GM19372 (cell line): ENCODE data around the gene EIF2B2.

Experiments used
- ATAC-seq: cut with Tn5 transposase; IDR thresholded peaks from one replicate; pipeline ENCODE4 v1.9.1; 2021; ENCODE audit warnings: mild to moderate bottlenecking, low read depth, moderate library complexity; ENCODE audit not compliant: unreplicated experiment

Gene EIF2B2

DNA sequence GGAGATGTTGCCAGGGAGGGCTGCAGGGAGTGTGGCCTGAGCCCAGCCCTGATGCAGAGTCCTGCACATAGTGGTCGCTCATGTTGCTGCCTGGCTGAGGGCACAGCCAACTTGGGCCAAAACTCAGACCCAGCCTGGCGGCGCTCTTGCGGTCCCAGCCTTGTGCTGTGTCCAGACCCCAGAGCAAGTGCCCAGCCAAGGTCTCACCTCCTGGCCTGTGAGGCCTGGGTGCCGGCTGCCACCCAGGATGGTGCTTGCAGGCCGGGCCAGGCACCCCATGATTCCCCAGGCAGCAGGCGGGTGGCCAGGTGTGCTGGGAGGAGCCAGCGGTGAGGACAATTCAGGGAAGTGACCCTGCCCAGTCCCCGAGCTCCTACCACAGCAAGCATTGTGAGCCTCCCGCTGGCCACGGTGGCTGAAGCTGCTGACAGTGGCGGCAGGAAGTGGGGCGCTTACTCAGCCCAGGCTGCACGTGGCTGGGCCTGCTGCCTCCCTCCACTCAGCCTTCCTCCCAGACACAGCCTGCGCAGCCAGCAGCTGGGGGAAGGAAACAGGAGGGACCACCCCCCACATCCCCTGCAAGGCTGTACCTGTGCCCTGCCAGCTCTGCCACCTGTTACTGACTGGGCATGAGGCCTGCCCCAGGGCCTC, 29.6 kb upstream of the EIF2B2 start:
- ATAC-seq, result no peak

DNA sequence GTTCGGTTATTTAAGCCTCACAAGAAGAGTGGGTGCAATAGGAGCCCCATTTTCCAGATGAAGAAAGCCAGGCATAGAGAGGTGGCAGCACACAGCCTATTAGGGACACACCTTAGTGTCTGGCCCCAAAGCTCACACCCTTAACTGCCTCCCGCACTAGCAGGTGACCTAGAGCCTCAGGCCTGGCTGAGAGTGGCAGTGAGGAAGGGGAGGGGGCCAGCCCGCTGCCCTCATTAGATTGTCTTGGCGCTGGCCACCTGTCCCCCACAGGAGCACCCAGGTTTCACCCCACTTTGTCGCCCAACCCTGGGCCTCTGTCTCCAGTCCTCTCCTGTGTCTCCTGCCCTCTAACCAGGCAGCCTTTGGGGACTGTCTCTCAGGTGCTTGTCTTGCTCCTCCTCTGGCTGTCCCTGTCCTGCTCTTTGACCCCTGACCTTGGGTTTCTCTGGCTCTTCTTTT, 28.8 kb upstream of the EIF2B2 start:
- no peak for ATAC-seq

DNA sequence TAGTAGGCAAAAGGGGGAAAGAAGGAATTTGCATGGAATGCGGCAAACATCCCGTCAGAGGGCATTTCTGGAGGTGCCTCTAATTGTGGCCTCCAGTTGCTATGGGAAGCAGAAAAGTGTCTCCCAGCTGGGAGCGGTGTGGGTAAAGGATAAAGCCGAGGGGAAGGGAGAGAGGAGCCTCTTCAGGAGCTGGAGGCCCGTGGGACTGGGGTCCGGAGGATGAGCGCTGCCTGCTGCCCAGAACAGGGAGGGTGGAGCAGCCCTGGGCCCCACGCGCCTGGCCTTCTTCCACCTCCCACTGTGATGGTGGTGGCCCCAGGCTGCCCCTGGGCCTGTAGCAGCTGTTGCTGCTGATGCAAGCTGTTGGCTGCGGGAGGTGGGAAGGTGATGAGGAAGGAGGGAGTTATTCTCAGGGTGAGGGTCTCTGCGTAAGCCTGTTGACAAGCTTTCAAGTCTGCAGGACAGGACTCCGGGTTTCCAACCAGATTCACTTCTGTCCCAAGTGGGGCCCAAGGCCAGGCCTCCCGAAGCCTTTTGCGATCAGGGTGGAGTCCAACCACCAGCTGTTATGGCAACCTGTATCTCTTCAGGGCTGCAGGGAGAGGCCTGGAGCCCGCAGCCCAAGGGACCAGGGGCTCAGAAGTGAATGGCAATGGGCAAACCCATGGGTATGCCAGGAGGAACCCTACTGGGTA, 28.2 kb upstream of the EIF2B2 start:
- ATAC-seq, result no peak

DNA sequence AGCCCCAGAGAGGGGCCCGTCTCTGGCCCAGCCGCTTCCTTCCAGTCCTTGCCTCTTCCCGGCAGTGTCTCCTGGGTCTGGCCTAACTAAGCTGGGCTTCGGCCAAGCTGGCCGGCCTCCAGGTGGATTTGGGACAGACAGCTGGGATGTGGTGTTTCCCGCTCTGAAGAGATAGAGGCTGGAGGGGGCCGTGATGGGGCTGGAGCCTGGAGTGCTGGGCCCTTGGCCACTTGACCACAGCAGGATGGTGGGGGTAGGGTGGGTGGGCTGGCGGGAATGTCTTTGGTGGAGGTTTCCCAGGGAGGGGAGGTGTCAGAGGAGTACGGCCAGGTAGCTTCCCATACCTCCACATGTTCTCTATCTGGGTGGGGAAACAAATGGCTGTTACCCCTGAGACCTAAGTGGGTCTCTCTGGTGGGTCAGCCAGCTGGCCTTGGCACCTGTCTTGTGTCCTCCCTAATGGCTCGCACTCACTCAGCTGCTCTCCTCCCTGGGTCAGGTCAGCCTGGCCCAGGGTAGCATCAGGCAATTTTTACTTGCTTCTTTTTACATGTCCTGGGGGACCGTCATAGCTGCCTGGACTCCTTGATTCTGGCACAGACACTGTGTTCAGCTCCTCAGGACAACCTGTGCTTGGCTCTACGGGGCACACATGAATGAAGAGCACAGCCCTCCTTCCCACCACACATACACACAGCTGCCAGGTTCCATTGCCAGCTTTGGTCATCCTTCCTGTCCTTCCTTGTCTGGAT, 27.5 kb upstream of the EIF2B2 start:
- ATAC-seq, result no peak

DNA sequence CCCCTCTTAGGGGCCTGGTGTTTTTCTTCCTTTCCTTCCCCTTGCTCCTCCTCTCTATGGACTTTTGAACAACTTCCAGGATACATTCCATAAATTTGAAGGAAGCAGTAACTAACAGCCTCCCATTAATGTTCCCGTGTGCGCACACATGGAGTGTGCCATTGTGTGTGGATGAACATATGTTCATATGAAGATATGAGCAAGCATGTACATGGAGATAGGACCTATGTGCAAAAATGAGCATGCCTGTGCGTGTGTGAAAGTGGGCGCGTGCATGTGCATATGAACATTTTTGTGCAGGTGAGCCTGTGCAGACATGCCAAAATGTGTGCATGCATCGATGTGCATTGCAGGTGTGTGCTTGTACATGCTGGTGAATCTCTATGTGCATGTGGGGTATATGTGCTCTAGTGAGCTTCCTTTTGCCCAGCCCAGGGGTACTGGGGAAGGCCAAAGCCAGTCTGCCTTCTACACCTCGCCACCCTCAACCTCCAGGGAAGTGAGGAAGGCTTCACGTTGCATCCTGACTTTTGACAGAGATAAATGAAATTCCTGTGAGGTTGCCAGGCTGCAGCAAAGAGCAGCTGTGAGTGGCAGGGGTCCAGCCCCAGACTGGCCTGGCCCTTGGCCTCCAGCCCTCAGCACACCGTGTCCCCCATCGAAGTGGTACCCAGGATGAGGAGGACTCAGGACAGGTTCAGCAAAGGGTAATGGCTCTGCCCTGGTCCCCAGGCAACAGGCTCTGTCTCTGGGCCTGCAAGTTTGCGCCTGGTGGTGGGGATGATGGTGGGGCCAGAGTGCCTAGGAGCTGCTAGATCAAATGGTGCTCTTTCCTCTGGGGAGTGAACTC, 26.2 kb upstream of the EIF2B2 start:
- ATAC-seq, result no peak

DNA sequence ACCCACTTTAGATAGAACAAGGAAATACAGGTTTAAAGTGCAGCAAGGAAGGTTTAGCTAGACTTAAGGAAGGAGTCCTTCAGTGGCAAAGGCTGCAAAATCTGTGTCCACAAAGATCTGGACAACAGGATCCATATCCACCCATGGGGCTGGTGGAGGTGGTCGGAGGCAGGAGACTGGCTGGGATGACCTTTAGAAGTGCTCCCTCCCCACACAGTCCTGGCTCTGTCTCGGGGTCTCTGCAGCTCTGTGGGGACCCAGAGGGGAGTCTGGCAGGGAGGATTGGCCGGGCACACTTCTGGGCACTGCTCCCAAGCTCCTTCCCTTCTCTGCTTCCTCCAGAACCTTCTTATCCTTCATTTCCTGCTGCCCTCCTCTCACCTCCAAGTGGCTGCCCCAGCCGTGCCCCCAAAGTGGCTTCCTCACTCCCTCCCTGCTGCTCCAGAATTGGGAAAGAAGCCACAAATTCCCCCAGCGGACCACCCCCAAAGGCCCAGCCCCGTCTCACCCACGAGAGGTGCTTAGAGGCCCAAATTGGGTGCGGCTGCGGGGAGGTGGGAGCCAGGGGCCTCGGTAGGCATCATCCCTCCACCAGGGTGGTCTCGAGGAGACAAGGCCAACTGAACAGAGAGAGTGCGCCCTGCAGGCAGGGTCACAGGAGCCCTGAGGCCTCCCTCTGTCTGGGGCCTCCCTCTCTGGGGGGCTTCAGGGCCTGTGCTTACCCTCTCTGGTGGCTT, 25.4 kb upstream of the EIF2B2 start:
- ATAC-seq, result no peak

DNA sequence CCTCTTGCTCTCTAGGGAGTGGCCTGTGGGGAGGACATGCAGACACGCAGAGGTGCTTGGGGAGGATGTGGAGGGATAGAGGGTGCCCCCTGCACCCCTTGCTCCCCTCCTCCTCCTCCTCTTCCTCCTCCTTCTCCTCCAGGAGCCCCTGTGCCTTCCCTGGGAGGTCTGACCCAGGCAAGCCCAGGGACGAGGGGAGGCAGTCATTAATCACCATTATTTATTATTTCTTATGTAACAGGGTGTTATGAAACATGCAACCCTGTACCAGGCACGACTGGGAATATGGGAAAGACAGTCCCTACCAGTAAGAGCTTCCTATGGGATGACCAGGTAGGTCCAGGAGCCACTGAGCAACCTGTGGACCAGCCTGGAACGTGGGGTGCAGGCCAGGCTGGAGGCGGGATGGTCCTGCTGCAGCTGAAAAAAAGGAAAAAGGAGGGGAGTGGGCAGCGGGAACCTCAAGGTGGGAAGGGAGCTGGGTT, 24.8 kb upstream of the EIF2B2 start:
- no peak for ATAC-seq

DNA sequence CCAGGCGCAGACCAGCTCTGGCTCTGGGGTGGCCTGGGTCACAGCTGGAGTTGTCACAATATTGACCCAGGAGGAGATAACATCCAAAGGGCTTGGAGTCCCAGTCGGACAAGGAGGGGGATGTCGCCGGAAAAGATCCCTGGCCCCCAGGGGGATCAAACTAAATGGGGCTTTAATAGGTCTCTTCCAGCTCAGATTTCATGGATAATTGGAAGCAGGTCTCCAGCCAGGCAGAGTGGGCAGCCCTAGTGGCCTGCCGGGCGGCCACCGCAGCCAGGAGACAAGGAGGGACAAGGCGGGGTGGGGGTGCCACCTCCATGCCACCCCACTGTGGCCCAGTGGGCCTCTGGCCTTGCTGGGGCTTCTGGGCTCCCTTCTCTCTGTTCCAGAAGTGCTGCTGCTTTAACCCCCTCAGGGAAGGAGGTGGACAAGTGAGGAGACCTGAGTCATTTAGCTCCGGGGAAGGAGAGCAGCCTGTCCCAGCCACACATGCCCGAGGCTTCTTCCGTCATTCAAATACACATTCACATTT, 24.2 kb upstream of the EIF2B2 start:
- no peak for ATAC-seq

DNA sequence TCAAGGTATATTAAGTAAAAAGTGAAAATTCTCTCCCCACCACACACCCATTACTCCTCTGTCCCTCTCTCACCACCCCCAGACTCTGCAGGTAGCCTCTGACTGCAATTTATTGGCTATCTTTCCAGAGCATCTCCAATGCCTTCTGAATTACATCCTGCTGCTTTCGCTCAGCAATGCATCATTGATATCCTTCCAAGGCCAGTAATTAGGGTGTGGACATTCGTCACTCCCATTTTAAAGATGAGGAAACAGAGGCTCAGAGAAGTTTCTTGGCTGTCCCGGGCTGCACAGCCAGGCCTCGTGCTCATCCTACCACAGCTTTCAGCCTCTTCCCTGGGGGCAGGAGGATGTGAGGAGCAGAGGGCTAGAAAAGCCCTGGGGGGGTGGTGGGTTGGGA, 23.7 kb upstream of the EIF2B2 start:
- ATAC-seq, result no peak

DNA sequence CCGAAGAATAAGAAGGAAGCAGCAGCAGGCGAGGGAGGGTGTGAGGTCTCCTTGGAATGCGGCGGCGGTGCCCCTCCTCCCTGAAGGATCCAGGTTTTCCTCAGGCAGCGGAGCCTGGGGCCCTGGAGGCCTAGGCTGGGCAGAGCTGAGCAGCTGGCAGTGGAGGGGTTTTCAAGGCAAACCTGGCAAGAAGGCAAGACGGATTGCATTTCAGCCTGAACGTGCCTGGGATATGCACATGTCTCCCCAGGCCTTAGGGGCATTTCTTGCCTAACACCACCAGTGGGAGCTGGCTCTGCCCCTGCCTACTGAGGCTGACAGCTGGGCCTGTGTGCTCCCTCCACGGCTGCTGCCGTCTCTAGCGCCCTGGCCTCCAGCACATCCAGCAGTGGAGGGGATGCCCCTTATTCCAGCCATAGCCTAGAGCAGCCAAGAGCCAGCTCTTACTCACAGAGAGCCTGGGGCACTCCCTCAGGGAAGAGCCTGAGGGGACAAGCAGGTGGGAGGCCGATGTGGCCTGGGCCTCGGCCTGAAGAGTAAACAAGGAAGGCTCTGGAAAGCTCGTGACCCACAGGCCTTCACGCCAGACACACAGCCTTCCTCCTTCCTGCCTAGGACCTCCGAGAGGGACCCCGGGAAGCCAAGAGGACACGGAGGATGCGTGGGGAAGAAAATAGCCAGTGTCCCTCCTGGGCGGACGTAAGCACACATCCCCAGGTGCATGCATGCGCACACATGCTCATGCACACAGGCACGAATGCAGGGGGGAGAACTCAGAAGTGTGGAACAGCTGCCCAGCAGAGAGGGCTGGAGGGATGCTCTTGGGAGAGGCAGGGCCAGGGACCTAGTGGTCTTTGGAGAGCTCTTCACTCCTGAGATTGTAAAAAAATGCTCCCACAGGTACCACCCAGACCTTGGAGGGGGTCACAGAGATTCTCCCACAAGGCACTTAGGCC, 23.0 kb upstream of the EIF2B2 start:
- ATAC-seq, result no peak

DNA sequence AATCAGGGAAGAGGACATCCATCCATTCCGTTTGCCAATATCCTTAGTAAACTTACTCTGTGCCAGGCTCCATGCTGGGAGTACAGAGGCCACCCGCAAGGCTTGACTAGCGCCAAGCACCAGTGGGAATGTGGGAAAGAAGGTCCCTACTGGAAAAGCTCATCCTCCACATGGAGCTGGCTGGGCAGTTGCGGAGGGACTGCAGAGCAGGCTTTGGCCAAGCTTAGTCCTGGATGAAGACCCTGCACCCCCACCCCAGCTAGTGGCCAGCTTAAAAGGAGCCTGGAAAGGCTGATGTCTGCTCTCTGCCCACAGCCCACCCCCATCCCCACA, 22.4 kb upstream of the EIF2B2 start:
- ATAC-seq, result no peak

DNA sequence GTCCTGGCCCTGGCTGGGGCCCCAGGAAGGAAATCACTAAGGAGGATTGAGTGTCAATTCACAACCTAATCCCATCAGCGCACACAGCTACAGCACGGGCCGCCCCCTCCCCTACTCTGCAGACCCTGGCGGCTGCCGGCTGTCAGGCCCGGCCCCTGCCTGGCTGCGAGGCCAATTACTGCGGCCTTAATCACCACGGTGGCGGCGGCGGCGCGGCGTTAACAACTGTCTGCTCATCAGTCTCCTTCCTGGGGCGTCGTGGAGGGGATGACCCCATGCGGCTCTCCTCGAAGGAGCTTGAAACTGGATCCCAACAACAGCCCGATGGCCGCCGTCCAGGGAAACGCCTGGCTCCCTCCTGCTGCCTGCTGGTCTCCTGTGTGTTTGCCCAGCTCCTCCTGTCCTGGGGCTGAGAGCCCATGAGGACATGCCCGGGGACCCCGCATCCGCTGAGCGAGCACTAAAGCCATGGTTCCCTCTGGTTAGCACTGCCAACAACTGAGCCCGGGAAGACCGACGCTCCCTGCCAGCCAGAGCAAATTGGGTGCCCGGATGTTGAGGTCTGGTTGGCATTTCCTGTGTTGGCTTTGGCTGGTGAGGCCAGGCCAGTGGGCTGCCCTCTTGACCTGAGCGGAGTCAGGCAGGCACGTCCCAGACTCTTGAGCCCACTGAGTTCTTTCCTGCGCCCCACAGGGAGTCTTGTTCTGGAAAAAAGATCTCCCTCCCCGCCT, 21.8 kb upstream of the EIF2B2 start:
- ATAC-seq, result no peak

DNA sequence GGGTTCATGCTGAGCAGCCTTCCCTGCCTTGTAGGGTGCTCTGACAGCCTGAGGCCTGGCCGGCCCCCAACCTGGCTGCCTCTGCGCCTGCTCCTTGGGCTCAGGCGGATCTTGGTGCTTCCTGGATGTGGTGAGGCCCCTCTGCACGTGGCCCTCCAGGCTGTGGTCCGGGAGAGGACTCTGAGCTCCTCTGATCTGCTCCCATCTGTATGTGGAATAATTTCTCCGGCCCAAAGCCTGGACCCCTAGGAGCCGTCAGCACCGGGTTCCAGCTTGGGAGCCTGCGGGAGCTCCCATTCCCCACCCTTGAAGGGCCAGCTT, 21.3 kb upstream of the EIF2B2 start:
- no peak for ATAC-seq

DNA sequence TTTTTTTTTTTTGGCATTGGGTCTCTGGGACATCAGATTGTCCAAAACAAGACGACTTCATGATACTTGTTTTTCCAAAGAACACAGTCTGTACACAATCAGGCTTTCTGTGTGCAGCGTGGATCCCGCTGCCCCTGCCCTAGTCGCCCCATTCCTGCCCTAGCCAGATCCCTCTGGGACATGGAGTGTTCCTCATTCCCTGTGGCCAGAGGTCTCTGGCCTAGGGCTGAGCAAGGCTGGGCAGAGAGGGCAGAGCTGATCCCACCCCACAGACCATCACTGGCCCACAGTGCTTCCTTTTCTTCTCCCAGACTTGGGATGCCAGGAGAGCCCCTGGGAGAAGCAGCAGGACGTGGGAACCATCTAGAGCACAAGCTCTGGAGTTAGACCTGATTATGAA, 20.9 kb upstream of the EIF2B2 start:
- no peak for ATAC-seq

DNA sequence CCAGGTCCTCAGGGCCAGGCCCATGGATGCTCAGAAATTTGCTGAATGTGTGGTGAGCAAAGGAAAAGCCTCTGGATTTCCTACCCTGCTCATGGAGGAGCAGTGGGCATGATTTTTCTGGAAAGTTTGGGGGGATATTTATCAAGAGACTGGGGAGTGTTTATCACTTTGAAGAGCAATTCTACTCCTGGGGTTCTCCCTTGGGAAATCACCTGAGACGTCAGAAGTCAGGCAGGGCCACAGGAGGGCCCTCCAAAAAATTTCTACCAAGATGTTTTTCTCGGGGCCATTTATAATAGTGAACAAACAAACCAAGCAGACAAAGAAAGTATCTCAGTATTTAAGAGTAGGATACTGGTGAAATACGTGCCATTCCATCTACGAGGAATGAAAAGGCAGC, 20.1 kb upstream of the EIF2B2 start:
- no peak for ATAC-seq

DNA sequence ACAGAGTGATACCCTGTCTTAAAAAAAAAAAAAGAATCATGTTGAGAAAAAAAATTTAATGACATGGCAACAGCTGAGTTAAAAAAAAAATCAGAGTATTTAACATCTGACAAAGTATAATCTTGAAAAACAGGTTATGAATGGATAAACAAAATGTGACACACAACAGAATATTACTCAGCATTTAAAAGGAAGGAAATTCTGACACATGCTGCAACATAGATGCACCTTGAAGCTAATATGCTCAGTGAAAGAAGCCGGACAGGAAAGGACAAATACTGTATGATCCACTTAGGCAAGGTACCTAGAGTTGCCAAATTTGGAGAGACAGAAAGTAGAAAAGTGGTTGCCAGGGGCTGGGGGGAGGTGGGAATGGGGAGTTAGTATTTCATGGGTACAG, 19.4 kb upstream of the EIF2B2 start:
- no peak for ATAC-seq

DNA sequence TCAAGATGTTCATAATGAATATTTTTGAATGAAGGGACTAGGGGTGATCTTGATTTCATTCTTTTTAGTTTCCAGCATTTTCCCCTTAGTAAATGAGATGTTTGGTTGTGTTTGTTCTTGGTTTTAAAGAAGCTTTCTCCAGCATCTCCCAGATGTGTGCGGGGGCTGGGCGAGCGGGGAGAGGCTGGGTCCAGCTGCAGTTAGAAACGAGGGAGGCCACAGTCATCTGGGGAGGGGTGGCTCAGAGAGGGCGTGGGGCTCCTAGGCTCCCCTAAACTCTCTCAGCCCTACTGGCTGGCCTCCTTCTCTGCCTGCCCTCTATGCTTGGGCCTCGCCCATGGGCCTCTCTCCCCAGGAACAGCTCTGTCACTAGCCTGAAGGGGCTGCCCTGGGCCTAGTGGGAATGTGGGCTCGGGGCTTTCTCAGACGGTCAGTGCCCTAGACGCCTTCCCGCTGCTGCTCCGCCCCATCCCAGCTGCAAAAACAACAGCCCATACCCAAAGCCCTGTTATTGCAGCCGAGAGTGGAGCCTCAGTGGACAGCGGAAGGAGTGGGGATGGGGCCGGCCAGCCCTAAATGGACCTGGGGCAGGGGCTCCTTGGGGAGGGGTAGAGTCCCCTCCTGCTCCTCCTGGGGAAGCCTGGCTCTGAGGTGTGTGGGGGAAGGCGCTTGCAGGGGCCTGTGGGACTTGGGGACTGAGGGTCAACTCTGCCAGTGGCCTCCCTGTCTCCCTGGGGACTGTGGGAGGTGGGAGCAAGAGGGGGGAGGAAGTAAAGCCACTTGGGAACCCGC, 18.3 kb upstream of the EIF2B2 start:
- ATAC-seq, result no peak

DNA sequence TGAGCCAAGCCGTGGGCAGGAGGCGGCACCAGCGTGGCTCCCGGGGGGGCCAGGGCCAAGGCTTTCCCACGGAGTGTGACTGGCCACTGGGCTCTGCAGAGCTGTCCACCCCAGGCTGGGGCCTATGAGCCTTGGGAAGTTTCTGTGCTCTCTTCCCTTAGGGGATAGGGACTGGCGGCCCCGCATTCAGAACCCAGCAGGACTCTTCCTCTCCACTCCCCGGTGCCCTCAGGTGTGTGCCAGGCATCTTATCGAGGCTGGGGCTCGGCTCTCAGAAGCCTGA, 17.8 kb upstream of the EIF2B2 start:
- no peak for ATAC-seq
